Neural progenitor cell (in vitro differentiated cells): ENCODE measurements around the gene PIP4P1. TPM values are rescaled to one million over a fixed set of nuclear protein-coding genes. Genes with fewer than 3 reads are reported as not detected.

Experiments used
- DNase-seq: peaks from one replicate; pipeline ENCODE4 v3.0.0-alpha.2; 2016; ENCODE audit warnings: low spot score
- H2AFZ ChIP-seq: fragments of 200-600 bp; sonication (generic); replicated peaks from 2 replicates; pipeline ENCODE4 v1.6.1; 2016; ENCODE audit warnings: antibody characterized with exemption
- H3F3A ChIP-seq: fragments of 200-600 bp; sonication (generic); 2 replicates; pipeline ENCODE4 v1.6.1; 2016; ENCODE audit warnings: antibody characterized with exemption, low read depth
- H3K27ac ChIP-seq: fragments of 200-600 bp; sonication (generic); 2 replicates; pipeline ENCODE4 v1.5.1; 2016; ENCODE audit warnings: mild to moderate bottlenecking
- H3K27me3 ChIP-seq: fragments of 200-600 bp; sonication (generic); 2 replicates; pipeline ENCODE4 v1.6.1; 2016; ENCODE audit warnings: mild to moderate bottlenecking, moderate library complexity
- H3K36me3 ChIP-seq: fragments of 200-600 bp; sonication (generic); 2 replicates; pipeline ENCODE4 v1.5.1; 2016
- H3K4me1 ChIP-seq: fragments of 200-600 bp; sonication (generic); 2 replicates; pipeline ENCODE4 v1.6.1; 2016; ENCODE audit warnings: mixed run types
- H3K4me2 ChIP-seq: fragments of 200-600 bp; sonication (generic); 2 replicates; pipeline ENCODE4 v1.6.1; 2016
- H3K4me3 ChIP-seq: fragments of 200-600 bp; sonication (generic); 2 replicates; pipeline ENCODE4 v1.5.1; 2016
- H3K79me2 ChIP-seq: fragments of 200-600 bp; sonication (generic); 2 replicates; pipeline ENCODE4 v1.6.1; 2016; ENCODE audit warnings: low read depth
- H3K9ac ChIP-seq: fragments of 200-600 bp; sonication (generic); 2 replicates; pipeline ENCODE4 v1.6.1; 2016
- H3K9me3 ChIP-seq: fragments of 200-600 bp; sonication (generic); 2 replicates; pipeline ENCODE4 v1.5.1; 2016; ENCODE audit warnings: low read depth
- H4K20me1 ChIP-seq: fragments of 200-600 bp; sonication (generic); 2 replicates; pipeline ENCODE4 v1.6.1; 2016; ENCODE audit warnings: low read depth
- H3K27ac Mint-ChIP-seq: 3 replicates; pipeline ENCODE4 v1.8.0; 2021; ENCODE audit warnings: mixed read lengths
- H3K27me3 Mint-ChIP-seq: 2 replicates; pipeline ENCODE4 v1.8.0; 2022; ENCODE audit warnings: low read depth, mild to moderate bottlenecking, inconsistent platforms, moderate library complexity, mixed read lengths; ENCODE audit not compliant: insufficient read depth
- H3K36me3 Mint-ChIP-seq: 3 replicates; pipeline ENCODE4 v1.8.0; 2021; ENCODE audit warnings: mixed read lengths
- H3K4me1 Mint-ChIP-seq: 3 replicates; pipeline ENCODE4 v1.8.0; 2021; ENCODE audit warnings: mixed read lengths
- H3K4me3 Mint-ChIP-seq: 3 replicates; pipeline ENCODE4 v1.8.0; 2021; ENCODE audit warnings: mild to moderate bottlenecking, moderate library complexity, mixed read lengths
- H3K9me3 Mint-ChIP-seq: 3 replicates; pipeline ENCODE4 v1.8.0; 2020; ENCODE audit warnings: mixed read lengths
- EZH2 ChIP-seq: fragments of 200-600 bp; sonication (generic); IDR thresholded peaks from 2 replicates; pipeline ENCODE4 v1.6.1; 2017; ENCODE audit warnings: antibody characterized with exemption, mild to moderate bottlenecking, moderate library complexity
- EZH2phosphoT487 ChIP-seq: fragments of 200-600 bp; sonication (generic); IDR thresholded peaks from 2 replicates; pipeline ENCODE4 v1.6.1; 2017; ENCODE audit warnings: antibody characterized with exemption
- total RNA-seq: library from RNA; depleted of rRNA; stranded (reverse); fragments of >200 nt; gene quantifications from 2 replicates; pipeline ENCODE4 v1.2.3, GENCODE V29; 2015; ENCODE audit warnings: low replicate concordance
- TF ChIP-seq, protein P1 (sequence below): fragments of 200-600 bp; sonication (generic); IDR thresholded peaks from 2 replicates; pipeline ENCODE4 v1.5.1; 2017; ENCODE audit warnings: antibody characterized with exemption, mild to moderate bottlenecking

Gene PIP4P1
- total RNA-seq, 1 donor from 2014 or later, result 24.1 TPM

DNA sequence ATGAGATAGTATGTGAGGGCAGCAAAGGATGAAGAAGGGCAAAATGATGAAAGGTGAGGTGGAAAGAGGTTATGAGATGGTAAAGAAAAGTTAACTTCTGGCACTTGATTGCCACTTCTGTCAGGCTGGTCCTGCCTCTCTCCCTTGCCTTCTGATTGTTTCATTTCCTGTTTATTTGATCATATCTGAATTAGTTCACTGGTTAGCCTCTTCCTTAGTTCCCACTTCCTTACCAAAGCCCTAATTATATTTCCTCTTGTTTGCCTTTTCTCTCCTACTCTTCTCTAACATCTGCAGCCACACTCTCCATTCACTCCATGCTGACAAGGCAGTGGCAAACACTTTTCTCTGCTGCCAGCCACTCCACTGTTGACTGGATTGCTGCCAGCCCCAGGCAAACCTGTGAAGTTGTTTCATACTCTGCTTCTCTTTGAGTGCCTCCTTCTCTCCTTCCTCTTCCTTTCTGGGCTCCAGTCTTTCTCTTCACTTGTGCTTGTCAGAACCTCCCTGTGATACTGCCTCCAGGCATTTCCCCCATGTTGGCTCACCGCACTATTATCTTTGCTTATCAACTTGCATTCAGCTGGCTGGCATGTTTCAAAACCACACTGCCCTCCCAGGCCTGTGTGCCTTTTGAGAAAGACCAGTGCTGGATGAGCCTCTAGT, 16.1 kb upstream of the PIP4P1 start:
- H3K9ac ChIP-seq, result no peak overlapping the region
- no peak overlapping the region for H3K27ac ChIP-seq
- no peak overlapping the region for H3K27ac Mint-ChIP-seq
- peaks cover 12% of the 10 kb centered on the region for H3K4me1 ChIP-seq
- no peaks in the 10 kb centered on the region for H3F3A ChIP-seq
- H3K4me1 Mint-ChIP-seq, result peaks cover 2% of the 10 kb centered on the region
- no peak for DNase-seq
- no peak overlapping the region for H2AFZ ChIP-seq
- no peaks in the 10 kb centered on the region for H3K36me3 ChIP-seq
- H3K4me3 ChIP-seq, result no peak overlapping the region
- peaks cover 29% of the 10 kb centered on the region for H3K36me3 Mint-ChIP-seq
- no peak overlapping the region for H3K4me2 ChIP-seq
- H3K27me3 ChIP-seq, result no peaks in the 10 kb centered on the region
- peaks cover 2% of the 10 kb centered on the region for H3K9me3 Mint-ChIP-seq
- H3K9me3 ChIP-seq, result no peaks in the 10 kb centered on the region
- H3K4me3 Mint-ChIP-seq, result no peak overlapping the region
- TF ChIP-seq EZH2, result no peak
- no peak for TF ChIP-seq EZH2phosphoT487
- TF ChIP-seq, protein P1, sequence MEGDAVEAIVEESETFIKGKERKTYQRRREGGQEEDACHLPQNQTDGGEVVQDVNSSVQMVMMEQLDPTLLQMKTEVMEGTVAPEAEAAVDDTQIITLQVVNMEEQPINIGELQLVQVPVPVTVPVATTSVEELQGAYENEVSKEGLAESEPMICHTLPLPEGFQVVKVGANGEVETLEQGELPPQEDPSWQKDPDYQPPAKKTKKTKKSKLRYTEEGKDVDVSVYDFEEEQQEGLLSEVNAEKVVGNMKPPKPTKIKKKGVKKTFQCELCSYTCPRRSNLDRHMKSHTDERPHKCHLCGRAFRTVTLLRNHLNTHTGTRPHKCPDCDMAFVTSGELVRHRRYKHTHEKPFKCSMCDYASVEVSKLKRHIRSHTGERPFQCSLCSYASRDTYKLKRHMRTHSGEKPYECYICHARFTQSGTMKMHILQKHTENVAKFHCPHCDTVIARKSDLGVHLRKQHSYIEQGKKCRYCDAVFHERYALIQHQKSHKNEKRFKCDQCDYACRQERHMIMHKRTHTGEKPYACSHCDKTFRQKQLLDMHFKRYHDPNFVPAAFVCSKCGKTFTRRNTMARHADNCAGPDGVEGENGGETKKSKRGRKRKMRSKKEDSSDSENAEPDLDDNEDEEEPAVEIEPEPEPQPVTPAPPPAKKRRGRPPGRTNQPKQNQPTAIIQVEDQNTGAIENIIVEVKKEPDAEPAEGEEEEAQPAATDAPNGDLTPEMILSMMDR, result no peak
- no peaks in the 10 kb centered on the region for H3K27me3 Mint-ChIP-seq
- peaks cover under 1% of the 10 kb centered on the region for H3K79me2 ChIP-seq
- no peaks in the 10 kb centered on the region for H4K20me1 ChIP-seq

- no peak for TF ChIP-seq EZH2
- TF ChIP-seq EZH2phosphoT487, result no peak
- TF ChIP-seq, protein P1, result no peak
- H3F3A ChIP-seq, result no peaks in the 10 kb centered on the region
- no peak for DNase-seq
- no peak overlapping the region for H3K4me3 ChIP-seq
- H3K27ac ChIP-seq, result no peak overlapping the region
- no peak overlapping the region for H3K4me2 ChIP-seq
- H3K4me3 Mint-ChIP-seq, result no peak overlapping the region
- no peak overlapping the region for H3K27ac Mint-ChIP-seq
- peaks cover 2% of the 10 kb centered on the region for H3K9me3 Mint-ChIP-seq
- H3K4me1 ChIP-seq, result peaks cover 6% of the 10 kb centered on the region
- H3K9me3 ChIP-seq, result no peaks in the 10 kb centered on the region
- peaks cover 30% of the 10 kb centered on the region for H3K36me3 Mint-ChIP-seq
- no peaks in the 10 kb centered on the region for H4K20me1 ChIP-seq
- H3K79me2 ChIP-seq, result peaks cover 7% of the 10 kb centered on the region
- H3K9ac ChIP-seq, result no peak overlapping the region
- H3K4me1 Mint-ChIP-seq, result no peaks in the 10 kb centered on the region
- H3K27me3 Mint-ChIP-seq, result no peaks in the 10 kb centered on the region
- no peak overlapping the region for H2AFZ ChIP-seq
- no peaks in the 10 kb centered on the region for H3K27me3 ChIP-seq
- no peaks in the 10 kb centered on the region for H3K36me3 ChIP-seq
Measured at GRCh38 chr14:20476776-20477175, 15.5 kb upstream of the PIP4P1 start.

GRCh38 chr14:20472536-20473169, 11.4 kb upstream of the PIP4P1 start:
- no peak overlapping the region for H2AFZ ChIP-seq
- no peaks in the 10 kb centered on the region for H4K20me1 ChIP-seq
- peaks cover 5% of the 10 kb centered on the region for H3K4me1 ChIP-seq
- Mint-ChIP-seq H3K27me3 (peaks cover 3% of the 10 kb centered on the region), H3K9me3 (peaks cover 2% of the 10 kb centered on the region), H3K4me3 (peak overlapping the region; percentile 21), H3K4me1 (peaks cover 12% of the 10 kb centered on the region), H3K36me3 (peaks cover 30% of the 10 kb centered on the region), H3K27ac (no peak overlapping the region)
- H3K79me2 ChIP-seq, result peaks cover 28% of the 10 kb centered on the region
- no peak for DNase-seq
- no peak overlapping the region for H3K27ac ChIP-seq
- H3F3A ChIP-seq, result peaks cover 16% of the 10 kb centered on the region
- H3K4me2 ChIP-seq, result no peak overlapping the region
- H3K36me3 ChIP-seq, result no peaks in the 10 kb centered on the region
- no peak overlapping the region for H3K9ac ChIP-seq
- no peak overlapping the region for H3K4me3 ChIP-seq
- TF ChIP-seq EZH2 (no peak), EZH2phosphoT487 (no peak)
- TF ChIP-seq, protein P1, result no peak
- H3K9me3 ChIP-seq, result no peaks in the 10 kb centered on the region
- H3K27me3 ChIP-seq, result no peaks in the 10 kb centered on the region
